NCI-H128 (cell line): ENCODE results near the gene KYNU.
"Not testable (repeated sequence)": the region's sequence is repeated elsewhere in the genome, so short reads cannot be mapped to it uniquely, and the experiment has no call there.

Experiments
- DNase-seq: peaks from one replicate; lab custom pipeline; 2025; ENCODE audit not compliant: unreplicated experiment; lab: John Stamatoyannopoulos, UW

KYNU gene

DNA sequence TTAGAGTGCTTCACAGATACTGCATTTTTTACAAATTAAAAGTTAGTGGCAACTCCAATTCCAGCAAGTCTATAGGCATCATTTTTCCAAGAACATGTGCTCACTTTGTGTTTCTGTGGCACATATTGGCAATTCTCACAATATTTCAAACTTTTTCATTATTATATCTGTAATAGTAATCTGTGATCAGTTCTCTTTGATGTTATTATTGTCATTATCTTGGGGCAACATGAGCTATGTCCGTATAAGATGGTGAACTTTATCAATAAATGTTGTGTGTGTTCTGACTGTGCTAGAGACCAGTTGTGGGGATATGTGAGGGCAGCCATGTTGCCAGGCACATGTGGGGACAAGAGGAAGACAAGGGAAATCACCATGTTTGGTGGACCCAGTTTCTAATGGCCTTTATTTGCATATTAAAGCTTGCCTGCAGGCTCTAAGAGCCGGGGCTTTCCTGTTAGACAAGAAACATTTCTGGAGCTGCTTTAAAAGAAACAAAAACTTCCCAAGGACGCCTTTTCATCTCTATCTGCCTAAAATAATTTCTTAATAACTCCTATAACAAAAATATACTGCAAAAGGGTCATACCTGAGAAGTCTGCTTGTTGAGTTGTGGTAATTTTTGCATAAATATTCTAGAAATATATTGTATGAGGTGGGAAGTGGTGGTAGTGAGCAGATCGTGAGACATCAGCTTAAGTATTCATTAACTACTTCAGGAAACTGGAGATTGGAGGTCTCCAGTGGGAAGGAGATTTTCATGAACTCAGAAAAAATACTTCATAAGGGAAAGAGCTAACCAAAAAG is 37.2 kb downstream of the KYNU start:
- no peak for DNase-seq

DNA sequence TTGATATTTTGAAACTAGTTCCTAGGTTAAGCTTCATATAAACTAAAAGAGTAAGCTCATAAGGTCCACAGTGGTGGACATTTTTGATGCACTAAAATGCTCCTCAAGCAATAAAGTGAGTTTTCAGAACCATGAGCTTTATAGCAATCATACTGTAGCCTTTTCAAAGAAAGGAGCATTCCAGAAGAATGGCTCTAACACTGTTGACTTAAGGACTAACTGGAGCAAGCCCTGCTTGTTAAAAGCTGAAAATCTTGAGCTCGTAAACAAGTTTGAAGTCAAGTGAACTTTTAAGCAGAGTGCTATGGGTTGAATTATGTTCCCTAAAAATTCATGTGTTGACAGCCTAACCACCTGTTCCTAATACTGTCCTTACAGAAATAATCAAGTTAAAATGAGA is 38.0 kb downstream of the KYNU start:
- no peak for DNase-seq

DNA sequence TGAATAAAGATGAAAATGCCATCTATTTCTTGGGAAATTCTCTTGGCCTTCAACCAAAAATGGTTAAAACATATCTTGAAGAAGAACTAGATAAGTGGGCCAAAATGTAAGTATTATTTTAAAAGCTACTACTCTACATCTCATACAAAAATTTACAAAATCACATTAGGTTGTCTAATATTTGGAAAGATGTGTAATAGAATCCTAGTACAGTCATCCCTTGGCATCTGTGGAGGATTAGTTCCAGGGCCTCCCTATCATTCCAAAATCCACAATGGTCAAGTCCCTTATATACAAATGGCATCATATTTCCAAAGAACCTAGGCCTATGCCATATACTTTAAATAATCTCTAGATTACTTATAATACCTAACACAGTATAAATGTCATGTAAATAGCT is 41.2 kb downstream of the KYNU start:
- no peak for DNase-seq

DNA sequence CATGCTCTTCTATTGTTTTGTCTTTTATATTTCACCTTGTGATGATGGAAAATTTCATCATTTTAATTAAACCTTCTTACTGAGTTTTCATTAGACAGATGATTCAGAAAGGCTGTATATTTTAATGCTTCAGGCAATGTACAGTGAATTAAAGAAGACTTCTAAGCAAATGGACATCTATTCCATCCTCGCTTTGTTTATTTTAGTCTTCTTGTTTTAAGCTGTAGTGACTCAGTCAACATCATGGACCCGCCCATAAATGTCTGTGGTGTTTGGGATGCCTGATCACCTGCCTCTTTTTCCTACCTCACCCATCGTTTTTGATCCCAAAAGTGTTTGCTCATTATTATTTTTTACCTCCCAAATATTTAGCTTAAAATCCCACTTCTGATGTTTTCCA is 43.1 kb downstream of the KYNU start:
- no peak for DNase-seq

DNA sequence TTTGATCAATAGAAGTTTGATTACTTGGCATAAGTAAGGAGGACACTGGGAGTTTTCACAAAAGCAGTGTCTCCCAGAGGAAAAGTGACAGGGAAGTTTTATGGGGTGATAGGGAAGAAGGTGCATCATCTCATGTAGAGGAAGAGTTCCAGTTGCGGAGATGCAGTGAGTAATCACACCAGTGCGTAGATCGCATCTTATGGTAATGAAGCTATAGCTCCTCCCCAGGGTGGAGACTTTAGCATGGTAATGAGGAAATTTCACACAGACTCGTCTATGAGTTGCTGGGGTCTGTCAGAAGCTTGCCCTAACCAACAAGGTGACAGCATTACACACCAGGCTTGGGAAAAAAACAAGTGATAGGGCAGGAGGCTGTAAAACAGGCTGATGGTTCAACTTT is 49.0 kb downstream of the KYNU start:
- DNase-seq: no peak

DNA sequence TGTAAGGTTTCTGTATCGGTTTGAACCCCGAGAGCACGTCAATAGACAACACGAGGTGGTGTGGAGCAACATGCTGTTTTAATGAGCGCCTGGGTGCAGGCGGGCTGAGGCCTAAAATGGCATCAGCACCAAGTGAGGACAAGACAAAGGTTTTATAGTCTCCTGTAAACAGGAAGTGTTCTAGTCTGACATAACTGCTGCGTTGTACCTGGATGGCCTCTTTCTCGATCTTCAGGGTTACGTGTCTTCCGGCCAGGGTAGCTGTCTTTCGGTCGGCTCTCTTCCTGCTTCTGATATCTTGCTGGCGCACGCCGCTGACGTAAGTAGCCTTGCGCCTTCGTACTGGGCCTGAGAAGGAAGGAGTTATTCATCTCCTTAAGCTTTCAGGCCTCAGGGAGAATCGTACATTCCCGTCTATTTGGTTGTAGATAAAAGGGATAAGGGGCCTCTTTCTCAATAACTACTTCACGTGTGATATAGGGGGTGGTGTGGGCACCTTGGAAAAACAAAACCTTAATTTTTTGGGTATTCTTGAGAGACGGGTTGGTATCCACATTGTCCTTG is 53.5 kb downstream of the KYNU start:
- DNase-seq: no peak

DNA sequence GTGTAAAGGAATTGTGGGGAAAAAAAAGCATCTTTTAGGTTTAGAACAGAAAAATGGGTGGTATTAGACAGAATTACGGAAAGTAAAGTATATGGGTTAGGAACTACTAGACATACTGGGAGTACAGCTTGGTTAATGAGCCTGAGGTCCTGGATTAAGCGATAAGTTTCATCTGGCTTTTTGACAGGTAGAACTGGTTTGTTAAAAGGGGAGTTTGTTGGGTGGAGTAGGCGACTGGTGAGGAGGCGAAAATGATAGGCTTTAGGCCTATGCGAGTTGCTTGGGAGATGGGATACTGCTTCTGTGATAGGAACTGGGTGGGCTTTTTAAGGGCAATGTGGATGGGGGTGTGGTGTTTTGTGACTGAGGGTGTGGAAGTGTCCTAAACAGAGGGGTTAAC is 56.5 kb downstream of the KYNU start:
- DNase-seq: no peak

DNA sequence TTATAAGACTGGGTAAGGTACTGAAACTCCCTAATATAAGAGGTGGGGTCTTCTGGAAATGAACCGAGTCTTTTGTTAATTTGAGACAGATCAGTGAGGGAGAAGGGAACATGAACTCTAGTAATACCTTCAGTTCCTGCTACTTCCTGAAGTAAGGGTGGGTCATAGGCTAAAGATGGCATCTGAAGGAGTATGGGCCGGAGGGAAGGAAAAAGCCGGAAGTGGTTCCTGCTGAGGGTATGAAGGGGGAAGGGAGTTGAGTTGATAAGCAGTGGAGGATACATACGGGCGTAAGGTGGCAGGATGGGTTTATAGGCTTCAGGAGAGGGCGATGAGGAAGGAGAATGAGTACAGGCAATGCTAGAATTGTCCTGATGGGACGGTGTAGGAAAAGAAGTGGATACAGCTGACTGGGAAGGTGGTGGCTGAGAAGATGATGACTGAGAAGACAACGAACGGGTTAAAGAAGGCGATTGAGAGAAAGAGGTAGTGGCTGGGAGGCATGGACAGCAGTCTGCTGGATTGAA is 58.2 kb downstream of the KYNU start:
- no peak for DNase-seq

DNA sequence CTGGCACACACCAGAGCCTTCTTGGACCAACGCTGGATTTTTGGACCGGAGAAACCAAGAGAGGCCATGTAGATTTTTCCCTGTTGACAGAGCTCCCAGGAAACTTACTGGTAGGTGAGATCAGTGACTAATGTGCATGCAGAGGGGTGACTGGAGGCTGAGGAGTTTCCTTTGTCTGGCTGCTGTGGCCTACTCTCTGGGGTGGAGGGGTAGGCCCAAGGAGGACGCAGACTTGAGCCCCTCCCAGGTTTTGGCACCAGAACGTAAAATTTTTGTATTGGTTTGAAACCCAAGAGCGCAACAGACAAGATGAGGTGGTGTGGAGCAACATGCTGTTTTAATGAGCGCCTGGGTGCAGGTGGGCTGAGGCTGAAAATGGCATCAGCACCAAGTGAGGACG is 59.2 kb downstream of the KYNU start:
- DNase-seq: no peak

DNA sequence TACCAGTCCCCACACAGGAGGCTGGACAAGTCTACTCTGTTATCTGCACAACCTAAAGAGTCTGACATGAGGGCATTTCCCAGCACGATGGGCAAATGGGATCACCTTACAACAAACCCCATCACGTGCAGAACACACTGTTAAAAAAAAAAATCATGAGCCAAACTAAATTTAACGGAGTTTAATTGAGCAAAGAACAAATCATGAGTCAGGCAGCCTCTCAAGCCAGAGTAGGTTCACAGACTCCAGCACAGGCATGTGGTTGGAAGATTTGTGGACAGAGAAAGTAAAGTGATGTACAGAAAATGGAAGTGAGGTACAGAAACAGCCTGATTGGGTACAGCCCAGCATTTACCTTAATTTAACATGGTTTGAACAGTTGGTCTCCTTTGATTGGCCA is 59.9 kb downstream of the KYNU start:
- DNase-seq: no peak

DNA sequence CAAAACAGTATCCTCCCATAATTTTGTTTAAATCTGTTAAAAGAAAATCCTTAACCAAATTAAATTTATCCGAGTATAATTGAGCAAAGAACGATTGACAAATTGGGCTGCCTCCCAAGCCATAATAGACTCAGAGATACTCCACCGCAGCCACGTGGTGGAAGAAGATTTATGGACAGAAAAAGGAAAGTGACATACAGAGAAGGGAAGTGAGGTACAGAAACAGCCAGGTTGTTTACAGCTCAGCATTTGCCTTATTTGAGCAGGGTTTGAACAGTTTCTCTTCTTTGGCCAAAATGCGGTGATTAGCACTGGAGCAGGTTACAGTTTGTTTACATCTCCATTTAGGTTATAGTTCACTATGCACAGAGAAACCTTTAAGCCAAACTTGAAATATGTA is 60.8 kb downstream of the KYNU start:
- DNase-seq: no peak

DNA sequence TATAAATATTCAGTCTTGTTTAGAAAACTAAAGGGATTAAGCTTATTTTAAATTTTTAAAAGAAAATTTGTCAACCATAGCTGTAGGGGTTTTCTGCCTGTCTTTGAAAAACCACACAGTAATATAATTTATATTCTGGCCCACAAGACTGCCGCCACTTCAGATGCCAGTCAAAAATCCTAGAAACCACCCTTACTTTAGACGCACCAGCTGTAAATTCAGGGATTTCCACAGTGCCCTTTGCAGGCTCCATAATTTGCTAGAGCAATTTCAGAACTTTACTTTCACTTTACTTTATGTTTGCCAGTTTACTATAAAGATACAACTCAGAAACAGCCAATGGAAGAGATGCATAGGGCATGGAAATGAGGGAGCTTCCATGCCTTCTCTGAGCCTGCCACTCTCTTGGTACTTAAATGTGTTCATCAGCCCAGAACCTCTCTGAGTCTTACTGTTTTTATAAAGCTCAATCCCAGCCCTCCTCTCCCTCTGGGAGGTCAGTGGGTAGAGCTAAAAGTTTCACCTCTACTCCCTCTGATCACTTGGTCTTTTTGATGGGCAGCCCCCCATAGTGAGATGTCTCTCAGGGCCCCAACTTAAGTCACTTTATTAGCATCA is 63.3 kb downstream of the KYNU start:
- DNase-seq: no peak

DNA sequence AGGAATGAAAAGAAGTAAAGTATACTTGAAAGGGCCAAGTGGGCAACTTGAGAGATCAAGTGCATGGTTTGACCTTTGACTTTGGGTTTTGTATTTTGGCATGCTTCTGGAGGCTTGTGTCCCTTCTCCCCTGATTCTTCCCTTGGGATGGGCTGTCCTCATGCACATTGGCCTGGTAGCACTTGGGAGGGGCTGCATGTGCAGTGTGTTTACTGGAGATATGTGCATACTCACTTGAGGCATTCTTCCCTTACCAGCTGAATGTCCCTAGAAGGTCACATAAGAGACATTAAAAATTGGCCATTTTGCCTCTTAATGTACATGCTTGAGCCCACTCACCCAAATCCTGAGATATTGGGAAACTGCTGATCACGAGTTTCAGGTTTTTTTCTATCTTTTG is 65.2 kb downstream of the KYNU start:
- no peak for DNase-seq

DNA sequence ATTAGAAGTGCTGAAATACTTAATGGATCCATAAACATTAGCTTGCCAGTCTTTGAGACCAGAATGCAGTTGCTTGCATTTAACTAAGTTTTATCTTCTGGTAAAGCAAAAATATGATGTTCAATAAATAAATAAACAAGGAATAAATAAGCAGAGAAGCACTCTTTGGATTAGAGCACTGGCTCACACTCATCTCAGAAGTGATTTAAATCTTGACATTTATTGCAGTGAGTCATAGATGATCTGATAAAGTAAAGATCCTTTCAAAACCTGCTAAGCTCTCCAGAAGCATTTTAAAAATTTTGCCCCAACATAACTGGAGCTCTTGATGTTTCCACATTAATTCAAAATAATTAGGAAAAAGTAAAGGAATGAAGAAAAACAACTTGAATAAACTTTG is 66.8 kb downstream of the KYNU start:
- no peak for DNase-seq

DNA sequence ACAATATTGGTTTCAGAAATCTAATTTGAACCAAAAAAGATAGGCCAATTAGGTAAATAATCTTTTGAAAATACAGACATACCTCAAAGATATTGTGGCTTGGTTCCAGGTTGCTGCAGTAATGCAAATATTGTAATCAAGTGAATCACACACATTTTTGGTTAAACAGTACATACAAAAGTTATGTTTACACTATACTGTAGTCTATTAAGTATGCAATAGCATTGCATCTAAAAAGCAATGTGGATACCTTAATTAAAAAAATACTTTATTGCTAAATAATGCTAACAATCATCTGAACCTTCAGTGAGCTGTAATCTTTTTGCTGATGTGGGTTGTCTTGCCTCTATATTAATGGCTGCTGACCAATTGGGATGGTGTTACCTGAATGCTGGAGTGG is 67.3 kb downstream of the KYNU start:
- DNase-seq: no peak

DNA sequence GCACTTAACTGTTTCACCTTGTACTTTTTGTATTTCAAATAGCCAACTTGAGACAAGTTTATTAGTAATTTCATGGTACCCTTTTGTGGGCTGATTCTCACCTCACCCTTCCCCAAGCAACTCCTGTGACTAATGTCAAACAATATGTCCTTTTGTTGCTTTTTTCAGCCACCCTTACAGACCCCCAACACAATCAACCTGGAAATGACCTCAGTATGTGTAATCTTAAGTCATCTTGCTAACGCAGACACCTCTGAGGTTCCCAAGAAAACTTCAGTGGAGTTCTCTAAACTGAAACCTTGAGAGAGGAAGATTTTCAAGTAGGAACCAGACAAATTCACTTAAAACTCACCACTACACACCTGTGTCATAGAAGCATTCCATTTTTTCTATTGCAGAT is 69.5 kb downstream of the KYNU start:
- DNase-seq: no peak

DNA sequence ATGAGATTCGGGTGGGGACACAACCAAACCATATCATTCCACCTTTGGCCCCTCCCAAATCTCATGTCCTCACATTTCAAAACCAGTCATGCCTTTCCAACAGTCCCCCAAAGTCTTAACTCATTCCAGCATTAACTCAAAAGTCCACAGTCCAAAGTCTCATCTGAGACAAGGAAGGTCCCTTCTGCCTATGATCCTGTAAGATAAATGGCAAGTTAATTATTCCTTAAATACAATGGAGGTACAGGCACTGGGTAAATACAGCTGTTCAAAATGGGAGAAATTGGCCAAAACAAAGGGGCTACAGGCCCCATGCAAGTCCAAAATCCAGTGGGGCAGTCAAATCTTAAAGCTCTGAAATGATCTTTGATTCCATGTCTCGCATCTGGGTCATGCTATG is 71.3 kb downstream of the KYNU start:
- not testable (repeated sequence) for DNase-seq

DNA sequence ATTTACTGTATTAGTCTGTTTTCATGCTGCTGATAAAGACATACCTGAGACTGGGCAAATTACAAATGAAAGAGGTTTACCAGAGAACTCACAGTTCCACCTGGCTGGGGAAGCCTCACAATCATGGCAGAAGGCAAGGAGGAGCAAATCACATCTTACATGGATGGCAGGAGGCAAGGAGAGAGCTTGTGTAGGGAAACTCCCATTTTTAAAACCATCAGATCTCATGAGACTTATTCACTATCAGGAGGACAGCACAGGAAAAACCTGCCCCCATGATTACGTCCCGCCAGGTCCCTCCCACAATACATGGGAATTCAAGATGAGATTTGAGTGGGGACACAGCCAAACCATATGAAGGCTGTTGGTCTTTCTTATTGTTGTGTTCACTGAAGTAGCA is 72.9 kb downstream of the KYNU start:
- not testable (repeated sequence) for DNase-seq

DNA sequence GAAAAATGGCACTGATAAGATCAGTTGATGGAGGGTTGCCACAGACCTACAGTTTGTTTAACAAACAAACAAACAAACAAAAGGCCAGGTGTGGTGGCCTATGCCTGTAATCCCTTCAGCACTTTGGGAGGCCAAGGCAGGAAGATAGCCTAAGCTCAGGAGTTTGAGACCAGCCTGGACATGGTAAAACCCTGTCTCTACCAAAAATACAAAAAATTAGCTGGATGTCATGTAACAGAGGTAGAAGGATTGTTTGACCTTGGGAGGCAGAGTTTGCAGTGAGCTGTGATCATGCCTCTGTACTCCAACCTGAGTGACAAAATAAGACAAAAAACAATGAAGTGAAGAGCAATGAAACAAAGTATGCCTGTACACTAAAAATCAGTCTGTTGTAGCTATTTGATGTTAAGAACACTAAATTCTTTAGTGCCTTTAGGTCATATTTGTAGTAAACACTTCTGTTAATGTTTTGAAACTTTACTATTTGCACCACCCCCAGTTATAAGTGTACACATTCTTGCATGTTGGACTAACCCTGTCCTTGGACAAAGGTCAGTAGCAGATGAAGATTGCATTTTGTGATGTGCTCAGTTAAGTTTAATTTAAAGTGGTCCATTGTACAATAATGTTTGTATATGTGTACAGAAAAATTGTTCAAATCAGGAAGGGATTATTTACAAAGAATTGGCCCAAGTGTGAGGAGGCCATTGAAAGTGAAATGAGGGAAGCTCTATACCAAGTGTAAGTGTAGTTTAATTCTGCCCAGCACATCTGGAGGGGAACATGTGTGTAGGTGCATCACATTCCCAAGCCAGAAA is 73.9 kb downstream of the KYNU start:
- no peak for DNase-seq

DNA sequence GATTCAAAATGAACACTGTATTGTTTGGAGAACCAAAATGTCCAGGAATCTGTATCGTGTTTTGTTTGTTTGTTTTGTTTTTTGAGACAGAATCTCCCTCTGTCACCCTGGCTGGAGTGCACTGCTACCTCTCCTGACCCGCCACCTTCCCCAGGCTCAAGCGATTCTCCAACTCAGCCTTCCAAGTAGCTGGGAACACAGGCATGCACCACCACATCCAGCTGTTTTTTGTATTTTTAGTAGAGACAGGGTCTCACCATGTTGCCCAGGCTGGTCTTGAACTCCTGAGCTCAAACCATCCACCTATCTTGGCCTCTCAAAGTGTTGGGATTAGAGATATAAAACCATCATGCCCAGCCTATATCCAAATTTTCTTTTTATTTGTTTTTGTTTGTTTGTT is 74.6 kb downstream of the KYNU start:
- DNase-seq: no peak

DNA sequence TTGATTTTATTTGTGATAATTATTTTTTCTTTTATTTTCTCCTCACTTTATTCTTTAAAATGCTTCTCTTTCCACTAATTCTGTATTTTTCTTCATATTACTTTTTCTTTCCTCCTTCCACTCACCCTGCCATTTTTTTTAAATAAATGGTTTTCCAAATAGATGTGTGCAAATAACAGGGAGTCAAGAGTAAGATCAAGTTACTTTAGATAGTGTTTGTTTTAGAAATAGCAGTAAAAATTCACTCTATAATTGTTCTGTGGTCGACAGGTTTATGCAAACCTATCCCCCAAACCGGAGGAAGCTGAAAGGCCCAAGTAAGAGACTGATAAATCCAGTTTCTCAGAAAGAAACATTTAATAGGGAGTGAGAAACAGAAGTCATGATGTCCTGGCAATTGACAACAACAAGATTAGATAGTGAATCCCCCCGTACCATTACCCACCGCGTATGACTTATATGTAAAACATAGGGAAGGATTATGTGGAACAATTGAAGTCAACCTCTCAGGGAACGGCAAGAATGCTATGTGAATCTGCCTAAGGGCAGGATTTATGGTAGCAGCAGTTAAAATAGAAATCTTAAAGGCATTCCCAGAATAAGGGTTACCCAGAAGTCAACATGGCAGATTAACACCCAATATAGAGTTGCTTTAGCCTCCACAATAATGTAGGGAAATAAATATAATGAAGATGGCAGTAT is 75.5 kb downstream of the KYNU start:
- no peak for DNase-seq
